ENCODE results near the gene DNM2.
"Not testable (repeated sequence)": the region's sequence is repeated elsewhere in the genome, so short reads cannot be mapped to it uniquely, and the experiment has no call there.

The DNM2 gene

GRCh38 chr19:10846500-10847202, 128.8 kb downstream of the DNM2 start:
- no peaks in the 10 kb centered on the region for H3K36me3 ChIP-seq (ENCODE audit: control insufficient read depth, insufficient read depth, low read length)
- H3K4me1 ChIP-seq (ENCODE audit: control insufficient read depth, insufficient read depth, low read length) = no peaks in the 10 kb centered on the region
- no peak overlapping the region for H3K9ac ChIP-seq (ENCODE audit: low read depth, low read length)
- H3K27me3 ChIP-seq (ENCODE audit: control insufficient read depth, insufficient read depth, low read length) = no peaks in the 10 kb centered on the region
- no peaks in the 10 kb centered on the region for H3K9me3 ChIP-seq (ENCODE audit: control insufficient read depth, insufficient read depth, low read length)
- no peak overlapping the region for H3K4me3 ChIP-seq (ENCODE audit: low read depth, low read length)
- no peak overlapping the region for H3K27ac ChIP-seq (ENCODE audit: low read depth, low read length)

- H3K4me1 ChIP-seq (ENCODE audit: control insufficient read depth, insufficient read depth, low read length) = no peaks in the 10 kb centered on the region
- no peak within 1 kb of the TSS for H3K27ac ChIP-seq (ENCODE audit: low read depth, low read length)
- H3K27me3 ChIP-seq (ENCODE audit: control insufficient read depth, insufficient read depth, low read length) = no peaks in the 10 kb centered on the region
- H3K36me3 ChIP-seq (ENCODE audit: control insufficient read depth, insufficient read depth, low read length) = no peaks in the 10 kb centered on the region
- no peaks in the 10 kb centered on the region for H3K9me3 ChIP-seq (ENCODE audit: control insufficient read depth, insufficient read depth, low read length)
- no peak within 1 kb of the TSS for H3K9ac ChIP-seq (ENCODE audit: low read depth, low read length)
- no peak within 1 kb of the TSS for H3K4me3 ChIP-seq (ENCODE audit: low read depth, low read length)
Measured at GRCh38 chr19:10848230-10848856, 130.5 kb downstream of the DNM2 start, which contains the start of gene C19orf38. C19orf38 (plus strand) TSS chr19:10848415; CDS start chr19:10848509, 94 bp downstream.

- Histone ChIP-seq H3K36me3 (ENCODE audit: control insufficient read depth, insufficient read depth, low read length) (no peaks in the 10 kb centered on the region), H3K4me1 (ENCODE audit: control insufficient read depth, insufficient read depth, low read length) (no peaks in the 10 kb centered on the region), H3K9me3 (ENCODE audit: control insufficient read depth, insufficient read depth, low read length) (no peaks in the 10 kb centered on the region), H3K27ac (ENCODE audit: low read depth, low read length) (no peak overlapping the region), H3K27me3 (ENCODE audit: control insufficient read depth, insufficient read depth, low read length) (no peaks in the 10 kb centered on the region), H3K4me3 (ENCODE audit: low read depth, low read length) (no peak overlapping the region), H3K9ac (ENCODE audit: low read depth, low read length) (no peak overlapping the region)
Measured at GRCh38 chr19:10850631-10851030, 132.8 kb downstream of the DNM2 start.

GRCh38 chr19:10852098-10852800, 134.4 kb downstream of the DNM2 start:
- Histone ChIP-seq H3K4me1 (ENCODE audit: control insufficient read depth, insufficient read depth, low read length) (no peaks in the 10 kb centered on the region), H3K9me3 (ENCODE audit: control insufficient read depth, insufficient read depth, low read length) (no peaks in the 10 kb centered on the region), H3K27ac (ENCODE audit: low read depth, low read length) (no peak overlapping the region), H3K27me3 (ENCODE audit: control insufficient read depth, insufficient read depth, low read length) (no peaks in the 10 kb centered on the region), H3K36me3 (ENCODE audit: control insufficient read depth, insufficient read depth, low read length) (no peaks in the 10 kb centered on the region), H3K4me3 (ENCODE audit: low read depth, low read length) (no peak overlapping the region), H3K9ac (ENCODE audit: low read depth, low read length) (no peak overlapping the region)

GRCh38 chr19:10852941-10853340, 135.1 kb downstream of the DNM2 start:
- Histone ChIP-seq H3K27me3 (ENCODE audit: control insufficient read depth, insufficient read depth, low read length) (no peaks in the 10 kb centered on the region), H3K9ac (ENCODE audit: low read depth, low read length) (no peak overlapping the region), H3K9me3 (ENCODE audit: control insufficient read depth, insufficient read depth, low read length) (no peaks in the 10 kb centered on the region), H3K4me1 (ENCODE audit: control insufficient read depth, insufficient read depth, low read length) (no peaks in the 10 kb centered on the region), H3K4me3 (ENCODE audit: low read depth, low read length) (no peak overlapping the region), H3K27ac (ENCODE audit: low read depth, low read length) (no peak overlapping the region), H3K36me3 (ENCODE audit: control insufficient read depth, insufficient read depth, low read length) (no peaks in the 10 kb centered on the region)

- Histone ChIP-seq H3K9me3 (ENCODE audit: control insufficient read depth, insufficient read depth, low read length) (no peaks in the 10 kb centered on the region), H3K4me3 (ENCODE audit: low read depth, low read length) (no peak overlapping the region), H3K27me3 (ENCODE audit: control insufficient read depth, insufficient read depth, low read length) (no peaks in the 10 kb centered on the region), H3K9ac (ENCODE audit: low read depth, low read length) (no peak overlapping the region), H3K27ac (ENCODE audit: low read depth, low read length) (no peak overlapping the region), H3K36me3 (ENCODE audit: control insufficient read depth, insufficient read depth, low read length) (no peaks in the 10 kb centered on the region), H3K4me1 (ENCODE audit: control insufficient read depth, insufficient read depth, low read length) (no peaks in the 10 kb centered on the region)
Measured at GRCh38 chr19:10854350-10855089, 136.6 kb downstream of the DNM2 start.

- no peaks in the 10 kb centered on the region for H3K36me3 ChIP-seq (ENCODE audit: control insufficient read depth, insufficient read depth, low read length)
- H3K27me3 ChIP-seq (ENCODE audit: control insufficient read depth, insufficient read depth, low read length) = no peaks in the 10 kb centered on the region
- H3K4me1 ChIP-seq (ENCODE audit: control insufficient read depth, insufficient read depth, low read length) = no peaks in the 10 kb centered on the region
- H3K4me3 ChIP-seq (ENCODE audit: low read depth, low read length) = no peak overlapping the region
- H3K9me3 ChIP-seq (ENCODE audit: control insufficient read depth, insufficient read depth, low read length) = no peaks in the 10 kb centered on the region
- H3K27ac ChIP-seq (ENCODE audit: low read depth, low read length) = no peak overlapping the region
- H3K9ac ChIP-seq (ENCODE audit: low read depth, low read length) = no peak overlapping the region
Measured at GRCh38 chr19:10855879-10856522, 138.1 kb downstream of the DNM2 start.

- H3K4me3 ChIP-seq (ENCODE audit: low read depth, low read length); H3K9ac ChIP-seq (ENCODE audit: low read depth, low read length); H3K36me3 ChIP-seq (ENCODE audit: control insufficient read depth, insufficient read depth, low read length); H3K4me1 ChIP-seq (ENCODE audit: control insufficient read depth, insufficient read depth, low read length); H3K9me3 ChIP-seq (ENCODE audit: control insufficient read depth, insufficient read depth, low read length); H3K27ac ChIP-seq (ENCODE audit: low read depth, low read length); H3K27me3 ChIP-seq (ENCODE audit: control insufficient read depth, insufficient read depth, low read length): not testable (repeated sequence)
Measured at GRCh38 chr19:10856899-10857298, 139.0 kb downstream of the DNM2 start.

- H3K36me3 ChIP-seq (ENCODE audit: control insufficient read depth, insufficient read depth, low read length) = no peaks in the 10 kb centered on the region
- no peak overlapping the region for H3K27ac ChIP-seq (ENCODE audit: low read depth, low read length)
- no peaks in the 10 kb centered on the region for H3K4me1 ChIP-seq (ENCODE audit: control insufficient read depth, insufficient read depth, low read length)
- no peaks in the 10 kb centered on the region for H3K9me3 ChIP-seq (ENCODE audit: control insufficient read depth, insufficient read depth, low read length)
- no peak overlapping the region for H3K9ac ChIP-seq (ENCODE audit: low read depth, low read length)
- H3K27me3 ChIP-seq (ENCODE audit: control insufficient read depth, insufficient read depth, low read length) = no peaks in the 10 kb centered on the region
- no peak overlapping the region for H3K4me3 ChIP-seq (ENCODE audit: low read depth, low read length)
Measured at GRCh38 chr19:10858204-10858828, 140.4 kb downstream of the DNM2 start.

- Histone ChIP-seq H3K4me3 (ENCODE audit: low read depth, low read length) (no peak overlapping the region), H3K36me3 (ENCODE audit: control insufficient read depth, insufficient read depth, low read length) (no peaks in the 10 kb centered on the region), H3K9me3 (ENCODE audit: control insufficient read depth, insufficient read depth, low read length) (no peaks in the 10 kb centered on the region), H3K4me1 (ENCODE audit: control insufficient read depth, insufficient read depth, low read length) (no peaks in the 10 kb centered on the region), H3K9ac (ENCODE audit: low read depth, low read length) (no peak overlapping the region), H3K27me3 (ENCODE audit: control insufficient read depth, insufficient read depth, low read length) (no peaks in the 10 kb centered on the region), H3K27ac (ENCODE audit: low read depth, low read length) (no peak overlapping the region)
Measured at GRCh38 chr19:10861103-10861651, 143.3 kb downstream of the DNM2 start.
